GM12875 (cell line): ENCODE measurements around the gene FNDC5.

ENCODE experiments used
- H3K4me3 ChIP-seq: one replicate; pipeline ENCODE4 v1.5.1; 2011; ENCODE audit warnings: low read depth, low read length, control low read depth
- CTCF ChIP-seq: IDR thresholded peaks from 2 replicates; pipeline ENCODE4 v1.5.1; 2011; ENCODE audit warnings: low read depth, mild to moderate bottlenecking, control low read depth, inconsistent platforms, low read length, moderate library complexity, borderline replicate concordance; ENCODE audit not compliant: insufficient read depth

FNDC5 gene

GRCh38 chr1:32891630-32892029, 20.9 kb upstream of the FNDC5 start:
- no peak overlapping the region for H3K4me3 ChIP-seq
- TF ChIP-seq CTCF = no peak

GRCh38 chr1:32891241-32891570, 20.5 kb upstream of the FNDC5 start:
- no peak overlapping the region for H3K4me3 ChIP-seq
- no peak for TF ChIP-seq CTCF

GRCh38 chr1:32890516-32891240, 20.0 kb upstream of the FNDC5 start:
- no peak for TF ChIP-seq CTCF
- H3K4me3 ChIP-seq = no peak overlapping the region

- TF ChIP-seq CTCF = no peak
- H3K4me3 ChIP-seq = no peak overlapping the region
Measured at GRCh38 chr1:32889731-32890278, 19.1 kb upstream of the FNDC5 start.

GRCh38 chr1:32888677-32889420, 18.1 kb upstream of the FNDC5 start:
- H3K4me3 ChIP-seq = no peak overlapping the region
- TF ChIP-seq CTCF = no peak

- H3K4me3 ChIP-seq = no peak overlapping the region
- TF ChIP-seq CTCF = no peak
Measured at GRCh38 chr1:32888134-32888533, 17.4 kb upstream of the FNDC5 start.

GRCh38 chr1:32887623-32888022, 16.9 kb upstream of the FNDC5 start:
- no peak for TF ChIP-seq CTCF
- no peak overlapping the region for H3K4me3 ChIP-seq
